H9 (cell line): ENCODE measurements around the gene TET3. TPM values are rescaled to one million over a fixed set of nuclear protein-coding genes. Genes with fewer than 3 reads are reported as not detected.

Source experiments
- DNase-seq: peaks from one replicate; pipeline ENCODE4 v3.0.0-alpha.2; 2017
- H2AFZ ChIP-seq: one replicate; pipeline ENCODE4 v1.6.1; 2013; ENCODE audit warnings: mild to moderate bottlenecking, low read length, control low read depth, moderate library complexity
- H2AK5ac ChIP-seq: 2 replicates; pipeline ENCODE4 v1.6.1; 2013; ENCODE audit warnings: low read length, control low read depth, mixed read lengths; ENCODE audit not compliant: insufficient read length
- H2BK120ac ChIP-seq: one replicate; pipeline ENCODE4 v1.6.1; 2013; ENCODE audit warnings: low read depth, mild to moderate bottlenecking, low read length, control low read depth, inconsistent platforms; ENCODE audit not compliant: poor library complexity, severe bottlenecking
- H2BK12ac ChIP-seq: 2 replicates; pipeline ENCODE4 v1.6.1; 2013; ENCODE audit warnings: low read length, control low read depth, mixed read lengths, low read depth; ENCODE audit not compliant: insufficient read length
- H2BK15ac ChIP-seq: 2 replicates; pipeline ENCODE4 v1.6.1; 2013; ENCODE audit warnings: low read depth, low read length, control low read depth
- H2BK20ac ChIP-seq: one replicate; pipeline ENCODE4 v1.6.1; 2013; ENCODE audit warnings: low read depth, mild to moderate bottlenecking, low read length, control low read depth, inconsistent platforms; ENCODE audit not compliant: poor library complexity, severe bottlenecking
- H2BK5ac ChIP-seq: 2 replicates; pipeline ENCODE4 v1.6.1; 2013; ENCODE audit warnings: low read length, control low read depth, mixed read lengths; ENCODE audit not compliant: insufficient read length
- H3K14ac ChIP-seq: 2 replicates; pipeline ENCODE4 v1.6.1; 2013; ENCODE audit warnings: low read length, control low read depth; ENCODE audit not compliant: insufficient read depth
- H3K18ac ChIP-seq: 2 replicates; pipeline ENCODE4 v1.6.1; 2013; ENCODE audit warnings: low read depth, mild to moderate bottlenecking, mixed read lengths, low read length, control low read depth; ENCODE audit not compliant: insufficient read length
- H3K23ac ChIP-seq: 2 replicates; pipeline ENCODE4 v1.6.1; 2013; ENCODE audit warnings: low read length, control low read depth, mixed read lengths, low read depth; ENCODE audit not compliant: insufficient read length
- H3K23me2 ChIP-seq: 2 replicates; pipeline ENCODE4 v1.6.1; 2013; ENCODE audit warnings: low read depth, mild to moderate bottlenecking, mixed read lengths, low read length, control low read depth; ENCODE audit not compliant: insufficient read length, poor library complexity, severe bottlenecking
- H3K27ac ChIP-seq: 2 replicates; pipeline ENCODE4 v1.5.1; 2013; ENCODE audit warnings: low read length, control low read depth, mixed read lengths, low read depth; ENCODE audit not compliant: insufficient read length
- H3K27me3 ChIP-seq: 2 replicates; pipeline ENCODE4 v1.6.1; 2013; ENCODE audit warnings: low read length, control low read depth, inconsistent platforms; ENCODE audit not compliant: insufficient read depth
- H3K4ac ChIP-seq: 2 replicates; pipeline ENCODE4 v1.6.1; 2013; ENCODE audit warnings: low read depth, mild to moderate bottlenecking, control low read depth, inconsistent platforms, low read length, moderate library complexity
- H3K4me1 ChIP-seq: 2 replicates; pipeline ENCODE4 v1.6.1; 2013; ENCODE audit warnings: low read length, control low read depth, inconsistent platforms; ENCODE audit not compliant: insufficient read depth
- H3K4me2 ChIP-seq: 2 replicates; pipeline ENCODE4 v1.6.1; 2013; ENCODE audit warnings: low read length, control low read depth, mixed read lengths; ENCODE audit not compliant: insufficient read length, insufficient read depth
- H3K56ac ChIP-seq: 2 replicates; pipeline ENCODE4 v1.6.1; 2013; ENCODE audit warnings: low read depth, mild to moderate bottlenecking, mixed read lengths, low read length, control low read depth; ENCODE audit not compliant: insufficient read length
- H3K79me1 ChIP-seq: 2 replicates; pipeline ENCODE4 v1.6.1; 2013; ENCODE audit warnings: low read depth, mild to moderate bottlenecking, moderate library complexity, low read length, control low read depth, inconsistent platforms; ENCODE audit not compliant: insufficient read depth, poor library complexity, severe bottlenecking
- H3K79me2 ChIP-seq: 2 replicates; pipeline ENCODE4 v1.6.1; 2013; ENCODE audit warnings: low read length, control low read depth, inconsistent platforms; ENCODE audit not compliant: insufficient read depth
- H3K9ac ChIP-seq: 2 replicates; pipeline ENCODE4 v1.6.1; 2013; ENCODE audit warnings: low read length, control low read depth, mixed read lengths; ENCODE audit not compliant: insufficient read length; ENCODE audit errors: extremely low read depth
- H3K9me3 ChIP-seq: one replicate; pipeline ENCODE4 v1.6.1; 2013; ENCODE audit warnings: low read depth, low read length, inconsistent platforms; ENCODE audit not compliant: control insufficient read depth
- H3T11ph ChIP-seq: one replicate; pipeline ENCODE4 v1.6.1; 2013; ENCODE audit warnings: mild to moderate bottlenecking, low read length, control low read depth, inconsistent platforms
- H4K20me1 ChIP-seq: one replicate; pipeline ENCODE4 v1.6.1; 2013; ENCODE audit not compliant: control insufficient read depth, insufficient read length, insufficient read depth
- H4K5ac ChIP-seq: 2 replicates; pipeline ENCODE4 v1.6.1; 2013; ENCODE audit warnings: low read depth, mild to moderate bottlenecking, mixed read lengths, low read length, control low read depth; ENCODE audit not compliant: insufficient read length
- H4K8ac ChIP-seq: replicated peaks from 2 replicates; pipeline ENCODE4 v1.6.1; 2013; ENCODE audit warnings: low read length, control low read depth, mixed read lengths, low read depth; ENCODE audit not compliant: insufficient read length
- H4K91ac ChIP-seq: 2 replicates; pipeline ENCODE4 v1.6.1; 2013; ENCODE audit warnings: low read depth, mild to moderate bottlenecking, moderate library complexity, mixed read lengths, low read length, control low read depth; ENCODE audit not compliant: insufficient read length
- H3K27ac Mint-ChIP-seq, 3 experiments: 2 replicates in 2 of 3; 3 replicates in 1 of 3; pipeline ENCODE4 v1.8.0; 2020 to 2021; ENCODE audit warnings: mixed read lengths in 3 of 3, mild to moderate bottlenecking in 1 of 3, moderate library complexity in 1 of 3
- H3K27me3 Mint-ChIP-seq: 2 replicates; pipeline ENCODE4 v1.8.0; 2021; ENCODE audit warnings: low read depth, mild to moderate bottlenecking, moderate library complexity, mixed read lengths
- H3K36me3 Mint-ChIP-seq, 3 experiments: 2 replicates in 2 of 3; 3 replicates in 1 of 3; pipeline ENCODE4 v1.8.0; 2020 to 2021; ENCODE audit warnings: low read depth in 3 of 3, mixed read lengths in 3 of 3; ENCODE audit not compliant: insufficient read depth in 1 of 3
- H3K4me1 Mint-ChIP-seq, 2 experiments: 2 replicates each; pipeline ENCODE4 v1.8.0; 2020; ENCODE audit warnings: mixed read lengths in 2 of 2
- H3K4me3 Mint-ChIP-seq, 2 experiments: 2 replicates in 1 of 2; 3 replicates in 1 of 2; pipeline ENCODE4 v1.8.0; 2020 to 2021; ENCODE audit warnings: mild to moderate bottlenecking in 2 of 2, mixed read lengths in 2 of 2, moderate library complexity in 1 of 2
- H3K9me3 Mint-ChIP-seq, 2 experiments: 2 replicates in 1 of 2; 3 replicates in 1 of 2; pipeline ENCODE4 v1.8.0; 2020; ENCODE audit warnings: mild to moderate bottlenecking in 2 of 2, mixed read lengths in 2 of 2, moderate library complexity in 1 of 2
- WGBS: extraction: QIAGEN DNeasy Blood & Tissue Kit; methylation state at CpG from one replicate; pipeline ENCODE4 v1.1.7; 2013; ENCODE audit warnings: missing lambda C conversion rate, low lambda C conversion rate, mixed read lengths; ENCODE audit not compliant: insufficient read length; ENCODE audit errors: extremely low coverage; 5-methylcytosine and 5-hydroxymethylcytosine counted together
- total RNA-seq: library from RNA; stranded (reverse); gene quantifications from 2 replicates; pipeline ENCODE4 v1.2.1, GENCODE V29; 2021
- TF ChIP-seq, protein P1 (sequence below): fragments of 200-600 bp; sonication (generic); conservative IDR thresholded peaks from 3 replicates; pipeline ENCODE4 v1.8.0; 2021; ENCODE audit warnings: antibody characterized with exemption, mild to moderate bottlenecking

TET3 gene
- total RNA-seq, 1 experiment from 2014 or later, result 24.7 TPM

DNA sequence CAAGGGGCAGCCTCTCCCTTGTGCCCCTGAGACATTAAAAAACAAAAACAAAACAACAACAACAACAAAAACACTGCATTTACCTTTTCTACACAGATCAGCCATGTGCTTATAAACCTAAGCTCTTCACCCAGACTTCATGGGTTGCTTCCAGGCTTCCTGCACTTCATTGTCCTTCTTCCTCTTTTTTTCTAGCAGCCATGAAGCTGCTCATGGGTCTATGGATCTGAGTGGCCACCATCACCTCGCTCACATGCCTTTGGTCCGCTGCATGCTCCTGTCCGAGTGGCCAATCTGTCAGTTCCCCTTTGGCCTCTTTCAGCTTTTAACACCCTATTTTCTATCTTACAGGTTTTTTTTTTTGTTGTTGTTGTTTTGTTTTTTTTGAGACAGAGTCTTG is 9.0 kb upstream of the TET3 start:
- H4K8ac ChIP-seq, result no peak overlapping the region
- no peak overlapping the region for H2AFZ ChIP-seq
- Mint-ChIP-seq H3K4me3 (no peak overlapping the region), H3K36me3 (no peaks in the 10 kb centered on the region), H3K9me3 (no peaks in the 10 kb centered on the region), H3K4me1 (peaks cover 23% of the 10 kb centered on the region in 2 experiments), H3K27ac (no peak overlapping the region; a peak in 1 of 7 replicates), H3K27me3 (peaks cover 47% of the 10 kb centered on the region)
- H3K4ac ChIP-seq, result no peak overlapping the region
- no peak overlapping the region for H3K9ac ChIP-seq
- no peak overlapping the region for H3K27ac ChIP-seq
- no peak for DNase-seq
- no CpG with 5 or more reads among the region's 3 CpGs for WGBS
- H3K79me2 ChIP-seq, result no peaks in the 10 kb centered on the region
- TF ChIP-seq, protein P1, sequence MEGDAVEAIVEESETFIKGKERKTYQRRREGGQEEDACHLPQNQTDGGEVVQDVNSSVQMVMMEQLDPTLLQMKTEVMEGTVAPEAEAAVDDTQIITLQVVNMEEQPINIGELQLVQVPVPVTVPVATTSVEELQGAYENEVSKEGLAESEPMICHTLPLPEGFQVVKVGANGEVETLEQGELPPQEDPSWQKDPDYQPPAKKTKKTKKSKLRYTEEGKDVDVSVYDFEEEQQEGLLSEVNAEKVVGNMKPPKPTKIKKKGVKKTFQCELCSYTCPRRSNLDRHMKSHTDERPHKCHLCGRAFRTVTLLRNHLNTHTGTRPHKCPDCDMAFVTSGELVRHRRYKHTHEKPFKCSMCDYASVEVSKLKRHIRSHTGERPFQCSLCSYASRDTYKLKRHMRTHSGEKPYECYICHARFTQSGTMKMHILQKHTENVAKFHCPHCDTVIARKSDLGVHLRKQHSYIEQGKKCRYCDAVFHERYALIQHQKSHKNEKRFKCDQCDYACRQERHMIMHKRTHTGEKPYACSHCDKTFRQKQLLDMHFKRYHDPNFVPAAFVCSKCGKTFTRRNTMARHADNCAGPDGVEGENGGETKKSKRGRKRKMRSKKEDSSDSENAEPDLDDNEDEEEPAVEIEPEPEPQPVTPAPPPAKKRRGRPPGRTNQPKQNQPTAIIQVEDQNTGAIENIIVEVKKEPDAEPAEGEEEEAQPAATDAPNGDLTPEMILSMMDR, result no peak
- H3K18ac ChIP-seq, result no peak overlapping the region
- no peaks in the 10 kb centered on the region for H3K79me1 ChIP-seq
- no peak overlapping the region for H2BK20ac ChIP-seq
- no peak overlapping the region for H3K23ac ChIP-seq
- H3K23me2 ChIP-seq, result no peaks in the 10 kb centered on the region
- H2BK120ac ChIP-seq, result no peak overlapping the region
- peaks cover 5% of the 10 kb centered on the region; the same call in 1 of the 2 replicates for H3K27me3 ChIP-seq
- H4K5ac ChIP-seq, result no peak overlapping the region
- H3K4me2 ChIP-seq, result no peak overlapping the region
- no peak overlapping the region for H3K56ac ChIP-seq
- no peak overlapping the region for H4K91ac ChIP-seq
- H4K20me1 ChIP-seq, result no peaks in the 10 kb centered on the region
- no peak overlapping the region for H2BK15ac ChIP-seq
- H2BK12ac ChIP-seq, result no peak overlapping the region
- no peak overlapping the region for H3K14ac ChIP-seq
- no peak overlapping the region for H3T11ph ChIP-seq
- no peak overlapping the region for H2BK5ac ChIP-seq
- H3K9me3 ChIP-seq, result no peaks in the 10 kb centered on the region
- H3K4me1 ChIP-seq, result no peaks in the 10 kb centered on the region
- no peak overlapping the region for H2AK5ac ChIP-seq
